HepG2 (cell line): ENCODE data around the gene VPS26A. TPM values are rescaled to one million over a fixed set of nuclear protein-coding genes. Genes with fewer than 3 reads are reported as not detected.

ENCODE experiments used
- ATF1 ChIP-seq: IDR thresholded peaks from 2 replicates; pipeline ENCODE4 v1.6.1; 2016; ENCODE audit warnings: mild to moderate bottlenecking, control low read depth
- CCDC6 ChIP-seq: sonication (generic); formaldehyde crosslinking; IDR thresholded peaks from 2 replicates; pipeline ENCODE4 v1.8.1; 2022; ENCODE audit warnings: mild to moderate bottlenecking, missing genetic modification reagents, moderate library complexity
- FOXJ3 ChIP-seq: sonication (generic); formaldehyde crosslinking; IDR thresholded peaks from 2 replicates; pipeline ENCODE4 v1.4.0; 2020; ENCODE audit warnings: missing genetic modification reagents, mild to moderate bottlenecking, borderline replicate concordance
- GZF1 ChIP-seq: sonication (generic); formaldehyde crosslinking; IDR thresholded peaks from 2 replicates; pipeline ENCODE4 v1.5.1; 2020; ENCODE audit warnings: mild to moderate bottlenecking, missing genetic modification reagents
- ISL2 ChIP-seq: sonication (generic); formaldehyde crosslinking; IDR thresholded peaks from 2 replicates; pipeline ENCODE4 v1.5.0; 2020; ENCODE audit warnings: missing genetic modification reagents
- KAT7 ChIP-seq: IDR thresholded peaks from 2 replicates; pipeline ENCODE4 v1.6.1; 2018; ENCODE audit warnings: borderline replicate concordance, missing compliant biosample characterization
- MTF1 ChIP-seq: sonication (generic); formaldehyde crosslinking; IDR thresholded peaks from 2 replicates; pipeline ENCODE4 v1.5.0; 2020; ENCODE audit warnings: missing genetic modification reagents
- MYNN ChIP-seq: sonication (generic); formaldehyde crosslinking; IDR thresholded peaks from 2 replicates; pipeline ENCODE4 v1.4.0; 2020; ENCODE audit warnings: mild to moderate bottlenecking, low read depth, missing genetic modification reagents
- NPAS2 ChIP-seq: sonication (generic); formaldehyde crosslinking; IDR thresholded peaks from 2 replicates; pipeline ENCODE4 v1.8.0; 2022; ENCODE audit warnings: mild to moderate bottlenecking, missing genetic modification reagents, borderline replicate concordance
- RBFOX2 ChIP-seq: fragments of 200-400 bp; formaldehyde crosslinking; IDR thresholded peaks from 2 replicates; pipeline ENCODE4 v1.6.1; 2017; ENCODE audit warnings: low read depth, mild to moderate bottlenecking, low read length
- THYN1 ChIP-seq: sonication (generic); formaldehyde crosslinking; IDR thresholded peaks from 2 replicates; pipeline ENCODE4 v1.8.1; 2023; ENCODE audit warnings: low read depth, mild to moderate bottlenecking, moderate library complexity, missing genetic modification reagents, borderline replicate concordance
- ZFP91 ChIP-seq: sonication (generic); formaldehyde crosslinking; IDR thresholded peaks from 2 replicates; pipeline ENCODE4 v1.9.0; 2022; ENCODE audit warnings: missing genetic modification reagents, mild to moderate bottlenecking, borderline replicate concordance
- ZFX ChIP-seq: sonication (generic); formaldehyde crosslinking; IDR thresholded peaks from 2 replicates; pipeline ENCODE4 v1.4.0; 2020; ENCODE audit warnings: mild to moderate bottlenecking, low read depth, missing genetic modification reagents, moderate library complexity
- ZNF225 ChIP-seq: sonication (generic); formaldehyde crosslinking; IDR thresholded peaks from 2 replicates; pipeline ENCODE4 v1.4.0; 2020; ENCODE audit warnings: mild to moderate bottlenecking, missing genetic modification reagents
- ZNF256 ChIP-seq: sonication (generic); formaldehyde crosslinking; conservative IDR thresholded peaks from 2 replicates; pipeline ENCODE4 v1.4.0; 2020; ENCODE audit warnings: missing genetic modification reagents
- ZNF317 ChIP-seq: sonication (generic); formaldehyde crosslinking; IDR thresholded peaks from 2 replicates; pipeline ENCODE4 v1.5.0; 2020; ENCODE audit warnings: mild to moderate bottlenecking, missing genetic modification reagents
- ZNF354B ChIP-seq: sonication (generic); formaldehyde crosslinking; IDR thresholded peaks from 2 replicates; pipeline ENCODE4 v1.8.0; 2022; ENCODE audit warnings: mild to moderate bottlenecking, missing genetic modification reagents
- ZNF430 ChIP-seq: sonication (generic); formaldehyde crosslinking; IDR thresholded peaks from 2 replicates; pipeline ENCODE4 v1.9.0; 2021; ENCODE audit warnings: mild to moderate bottlenecking, missing genetic modification reagents
- ZNF644 ChIP-seq: IDR thresholded peaks from 2 replicates; pipeline ENCODE4 v1.6.1; 2016; ENCODE audit warnings: low read depth
- ZNF652 ChIP-seq: IDR thresholded peaks from 2 replicates; pipeline ENCODE4 v1.6.1; 2016; ENCODE audit warnings: low read depth, borderline replicate concordance
- polyA plus RNA-seq, 8 experiments: library from polyadenylated mRNA; depleted of rRNA in 3 of 8; stranded (reverse) in 7 of 8; unstranded in 1 of 8; fragments of >200 nt; fragmentation: Illumina TruSeq in 4 of 8; extraction: Trizol in 4 of 8; gene quantifications; 2 replicates each; pipeline versions ENCODE4 v1.2.1 to v1.2.3, GENCODE V29; 2011 to 2016; ENCODE audit warnings: low read depth in 4 of 8, missing spikeins in 1 of 8, mixed read lengths in 1 of 8; ENCODE audit not compliant: insufficient read depth in 1 of 8
- total RNA-seq, 5 experiments: library from RNA; depleted of rRNA; stranded (reverse); fragments of >200 nt; fragmentation: Illumina TruSeq; extraction: Trizol; gene quantifications; 2 replicates each; pipeline ENCODE4 v1.2.3, GENCODE V29; 2016; ENCODE audit warnings: low read depth in 1 of 5
- TF ChIP-seq, protein P1 (sequence below): sonication (generic); formaldehyde crosslinking; IDR thresholded peaks from 2 replicates; pipeline ENCODE4 v1.5.1; 2020; ENCODE audit warnings: mild to moderate bottlenecking, missing genetic modification reagents
- TF ChIP-seq, protein P2 (sequence below): sonication (generic); formaldehyde crosslinking; conservative IDR thresholded peaks from 2 replicates; pipeline ENCODE4 v1.4.0; 2020; ENCODE audit warnings: mild to moderate bottlenecking, missing genetic modification reagents, moderate library complexity

VPS26A gene
- total and polyA plus RNA-seq, 2 of the 13 experiments (the other 11 are each of a cell fraction or from before 2014, with no cell fraction given), result 12.9 to 32.6 TPM

GRCh38 chr10:69123747-69124562 is at the start of gene VPS26A (continued):
- peak; percentile 89 for TF ChIP-seq GZF1 (CRISPR knock-in tag)
- no peak; the same call in 1 of the 2 replicates for TF ChIP-seq FOXJ3 (CRISPR knock-in tag)
- no peak for TF ChIP-seq ZNF354B (CRISPR knock-in tag)
- TF ChIP-seq ISL2 (CRISPR knock-in tag), result peak; percentile 30; the same call in 1 of the 2 replicates
- TF ChIP-seq ZNF430 (CRISPR knock-in tag), result peak; percentile 59; the same call in 1 of the 2 replicates
- no peak for TF ChIP-seq ZNF644 (CRISPR knock-in tag)
- no peak for TF ChIP-seq MTF1
- TF ChIP-seq NPAS2, result no peak
- peak; percentile 75 for TF ChIP-seq ZFX (CRISPR knock-in tag)
- no peak for TF ChIP-seq MYNN (CRISPR knock-in tag)
- 0 out of 2 replicates have a peak, but pooled peaks have one; percentile 52 for TF ChIP-seq ZNF256 (CRISPR knock-in tag)
- peak; percentile 82 for TF ChIP-seq RBFOX2
- no peak for TF ChIP-seq ATF1
- peak; percentile 56; the same call in 1 of the 2 replicates for TF ChIP-seq ZNF317
- TF ChIP-seq, protein P1, sequence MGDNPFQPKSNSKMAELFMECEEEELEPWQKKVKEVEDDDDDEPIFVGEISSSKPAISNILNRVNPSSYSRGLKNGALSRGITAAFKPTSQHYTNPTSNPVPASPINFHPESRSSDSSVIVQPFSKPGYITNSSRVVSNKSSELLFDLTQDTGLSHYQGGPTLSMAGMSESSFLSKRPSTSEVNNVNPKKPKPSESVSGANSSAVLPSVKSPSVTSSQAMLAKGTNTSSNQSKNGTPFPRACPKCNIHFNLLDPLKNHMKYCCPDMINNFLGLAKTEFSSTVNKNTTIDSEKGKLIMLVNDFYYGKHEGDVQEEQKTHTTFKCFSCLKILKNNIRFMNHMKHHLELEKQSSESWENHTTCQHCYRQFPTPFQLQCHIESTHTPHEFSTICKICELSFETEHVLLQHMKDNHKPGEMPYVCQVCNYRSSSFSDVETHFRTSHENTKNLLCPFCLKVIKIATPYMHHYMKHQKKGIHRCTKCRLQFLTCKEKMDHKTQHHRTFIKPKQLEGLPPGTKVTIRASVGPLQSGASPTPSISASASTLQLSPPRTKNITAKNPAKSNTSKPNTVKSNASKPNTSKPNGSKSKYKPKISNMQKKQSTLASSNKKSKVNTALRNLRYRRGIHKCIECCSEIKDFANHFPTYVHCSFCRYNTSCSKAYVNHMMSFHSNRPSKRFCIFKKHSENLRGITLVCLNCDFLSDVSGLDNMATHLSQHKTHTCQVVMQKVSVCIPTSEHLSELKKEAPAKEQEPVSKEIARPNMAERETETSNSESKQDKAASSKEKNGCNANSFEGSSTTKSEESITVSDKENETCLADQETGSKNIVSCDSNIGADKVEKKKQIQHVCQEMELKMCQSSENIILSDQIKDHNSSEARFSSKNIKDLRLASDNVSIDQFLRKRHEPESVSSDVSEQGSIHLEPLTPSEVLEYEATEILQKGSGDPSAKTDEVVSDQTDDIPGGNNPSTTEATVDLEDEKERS (CRISPR knock-in tag), result peak; percentile 85; the same call in 1 of the 2 replicates
- no peak for TF ChIP-seq ZNF225 (CRISPR knock-in tag)
- TF ChIP-seq KAT7 (CRISPR knock-in tag), result peak; percentile 61; the same call in 1 of the 2 replicates
- TF ChIP-seq CCDC6 (CRISPR knock-in tag), result peak; percentile 85; the same call in 1 of the 2 replicates
- TF ChIP-seq THYN1 (CRISPR knock-in tag), result no peak
- TF ChIP-seq, protein P2, sequence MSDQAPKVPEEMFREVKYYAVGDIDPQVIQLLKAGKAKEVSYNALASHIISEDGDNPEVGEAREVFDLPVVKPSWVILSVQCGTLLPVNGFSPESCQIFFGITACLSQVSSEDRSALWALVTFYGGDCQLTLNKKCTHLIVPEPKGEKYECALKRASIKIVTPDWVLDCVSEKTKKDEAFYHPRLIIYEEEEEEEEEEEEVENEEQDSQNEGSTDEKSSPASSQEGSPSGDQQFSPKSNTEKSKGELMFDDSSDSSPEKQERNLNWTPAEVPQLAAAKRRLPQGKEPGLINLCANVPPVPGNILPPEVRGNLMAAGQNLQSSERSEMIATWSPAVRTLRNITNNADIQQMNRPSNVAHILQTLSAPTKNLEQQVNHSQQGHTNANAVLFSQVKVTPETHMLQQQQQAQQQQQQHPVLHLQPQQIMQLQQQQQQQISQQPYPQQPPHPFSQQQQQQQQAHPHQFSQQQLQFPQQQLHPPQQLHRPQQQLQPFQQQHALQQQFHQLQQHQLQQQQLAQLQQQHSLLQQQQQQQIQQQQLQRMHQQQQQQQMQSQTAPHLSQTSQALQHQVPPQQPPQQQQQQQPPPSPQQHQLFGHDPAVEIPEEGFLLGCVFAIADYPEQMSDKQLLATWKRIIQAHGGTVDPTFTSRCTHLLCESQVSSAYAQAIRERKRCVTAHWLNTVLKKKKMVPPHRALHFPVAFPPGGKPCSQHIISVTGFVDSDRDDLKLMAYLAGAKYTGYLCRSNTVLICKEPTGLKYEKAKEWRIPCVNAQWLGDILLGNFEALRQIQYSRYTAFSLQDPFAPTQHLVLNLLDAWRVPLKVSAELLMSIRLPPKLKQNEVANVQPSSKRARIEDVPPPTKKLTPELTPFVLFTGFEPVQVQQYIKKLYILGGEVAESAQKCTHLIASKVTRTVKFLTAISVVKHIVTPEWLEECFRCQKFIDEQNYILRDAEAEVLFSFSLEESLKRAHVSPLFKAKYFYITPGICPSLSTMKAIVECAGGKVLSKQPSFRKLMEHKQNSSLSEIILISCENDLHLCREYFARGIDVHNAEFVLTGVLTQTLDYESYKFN (CRISPR knock-in tag), result peak; percentile 53
- peak; percentile 62; the same call in 1 of the 2 replicates for TF ChIP-seq ZFP91
- no peak; the same call in 1 of the 2 replicates for TF ChIP-seq ZNF652
